SK-N-MC (cell line): ENCODE data around the gene TMEM131L.
"Not testable (repeated sequence)": the region's sequence is repeated elsewhere in the genome, so short reads cannot be mapped to it uniquely, and the experiment has no call there.

Experiments
- DNase-seq: peaks from one replicate; pipeline ENCODE4 v3.0.0-alpha.2; 2011; ENCODE audit warnings: low read depth, low spot score
- H3K27ac ChIP-seq: fragments of 200-600 bp; sonication (generic); 2 replicates; pipeline ENCODE4 v1.5.1; 2016; ENCODE audit warnings: mixed run types
- H3K36me3 ChIP-seq: fragments of 200-600 bp; sonication (generic); 2 replicates; pipeline ENCODE4 v1.6.1; 2017; ENCODE audit warnings: antibody characterized with exemption, low read length, mixed read lengths; ENCODE audit not compliant: insufficient read depth
- H3K4me3 ChIP-seq: fragments of 200-600 bp; sonication (generic); 2 replicates; pipeline ENCODE4 v1.5.1; 2016
- H3K9ac ChIP-seq: fragments of 200-600 bp; sonication (generic); 2 replicates; pipeline ENCODE4 v1.8.0; 2017; ENCODE audit warnings: mixed run types, mixed read lengths; ENCODE audit not compliant: insufficient read length
- H3K9me3 ChIP-seq: fragments of 200-600 bp; sonication (generic); 2 replicates; pipeline ENCODE4 v1.6.1; 2017; ENCODE audit warnings: low read depth, mild to moderate bottlenecking, antibody characterized with exemption, low read length, moderate library complexity, mixed read lengths
- EZH2 ChIP-seq: fragments of 200-600 bp; sonication (generic); IDR thresholded peaks from one replicate; pipeline ENCODE4 v1.6.1; 2017; ENCODE audit warnings: antibody characterized with exemption
- FOXP2 ChIP-seq: optimal IDR thresholded peaks from 2 replicates; pipeline ENCODE3; 2011; ENCODE audit warnings: mild to moderate bottlenecking, moderate library complexity; ENCODE audit not compliant: insufficient read depth; ENCODE audit errors: extremely low read length, control extremely low read depth
- POLR2AphosphoS5 ChIP-seq: IDR thresholded peaks from 2 replicates; pipeline ENCODE4 v1.6.1; 2012; ENCODE audit warnings: mild to moderate bottlenecking, low read depth, low read length, borderline replicate concordance

Gene TMEM131L

DNA sequence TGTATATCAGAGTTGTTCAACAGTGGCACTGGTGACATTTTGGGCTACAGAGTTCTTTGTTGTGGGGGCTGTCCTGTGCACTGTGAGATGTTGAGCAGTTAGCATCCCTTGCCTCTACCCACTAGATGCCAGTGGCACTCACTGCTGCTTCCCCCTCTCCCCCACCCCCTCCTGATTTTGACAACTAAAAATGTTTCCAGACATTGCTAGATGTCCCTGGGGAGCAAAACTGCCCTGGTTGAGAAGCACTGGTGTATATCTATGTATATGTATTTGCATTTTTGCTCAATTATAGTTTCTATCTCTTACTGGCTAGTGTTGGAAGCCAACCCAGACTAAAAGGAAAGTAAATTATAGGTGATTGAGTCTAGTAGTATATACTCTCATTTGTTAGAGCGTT lies 2.4 kb downstream of the TMEM131L start:
- DNase-seq = no peak
- TF ChIP-seq FOXP2 (no peak), EZH2 (no peak), POLR2AphosphoS5 (no peak)
- Histone ChIP-seq H3K9me3 (no peaks in the 10 kb centered on the region), H3K9ac (no peak overlapping the region), H3K4me3 (peak overlapping the region; percentile 27), H3K27ac (no peak overlapping the region), H3K36me3 (peaks cover 5% of the 10 kb centered on the region)

DNA sequence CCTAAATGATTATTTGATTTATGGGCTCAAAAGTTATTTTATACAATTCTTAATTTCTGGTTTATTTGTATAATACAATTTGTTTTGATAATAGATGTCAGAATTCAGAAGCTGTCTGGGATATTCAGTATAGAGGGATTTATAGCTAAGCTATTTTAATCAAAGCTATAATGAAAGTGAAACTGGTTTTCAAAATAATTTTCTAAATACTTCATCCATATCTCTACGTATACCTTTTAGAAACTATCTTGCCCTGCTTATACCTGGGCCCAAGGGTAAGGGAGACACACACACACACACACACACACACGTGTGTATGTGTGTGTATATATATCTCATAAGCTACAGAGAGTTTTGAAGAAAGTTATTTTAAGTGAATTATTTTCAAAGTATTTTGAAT lies 2.9 kb downstream of the TMEM131L start:
- H3K4me3 ChIP-seq = peak overlapping the region; percentile 27
- no peak overlapping the region for H3K27ac ChIP-seq
- no peaks in the 10 kb centered on the region for H3K9me3 ChIP-seq
- no peak for DNase-seq
- TF ChIP-seq EZH2 (no peak), FOXP2 (no peak), POLR2AphosphoS5 (no peak)
- H3K36me3 ChIP-seq = peaks cover 9% of the 10 kb centered on the region
- no peak overlapping the region for H3K9ac ChIP-seq

DNA sequence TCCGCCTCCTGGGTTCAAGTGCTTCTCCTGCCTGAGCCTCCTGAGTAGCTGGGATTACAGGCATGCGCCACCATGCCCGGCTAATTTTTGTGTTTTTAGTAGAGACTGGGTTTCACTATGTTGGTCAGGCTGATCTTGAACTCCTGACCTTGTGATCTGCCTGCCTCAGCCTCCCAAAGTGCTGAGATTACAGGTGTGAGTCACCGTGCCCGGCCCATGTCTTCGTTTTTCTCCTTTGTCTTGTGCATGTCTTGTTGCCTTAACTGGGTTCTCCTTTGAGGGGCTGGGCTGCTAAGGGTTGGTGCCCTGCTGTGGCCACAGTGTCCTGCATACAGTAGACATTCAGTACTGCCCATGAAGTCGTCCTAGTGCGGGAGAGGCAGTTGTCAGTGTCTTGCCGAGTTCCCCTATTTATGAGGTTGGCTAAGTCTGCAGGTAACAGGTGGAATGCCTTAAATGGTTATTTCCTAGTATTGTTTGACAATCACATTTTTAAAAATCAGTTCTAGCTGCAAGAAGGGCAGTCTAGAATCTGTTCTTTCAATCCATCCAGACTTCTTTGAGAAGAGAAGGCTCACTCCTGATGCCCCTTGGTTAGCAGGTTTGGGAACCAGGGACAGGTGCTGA lies 5.0 kb downstream of the TMEM131L start:
- not testable (repeated sequence) for H3K4me3 ChIP-seq, H3K9ac ChIP-seq, DNase-seq, H3K27ac ChIP-seq, H3K9me3 ChIP-seq
- peaks cover 27% of the 10 kb centered on the region for H3K36me3 ChIP-seq

DNA sequence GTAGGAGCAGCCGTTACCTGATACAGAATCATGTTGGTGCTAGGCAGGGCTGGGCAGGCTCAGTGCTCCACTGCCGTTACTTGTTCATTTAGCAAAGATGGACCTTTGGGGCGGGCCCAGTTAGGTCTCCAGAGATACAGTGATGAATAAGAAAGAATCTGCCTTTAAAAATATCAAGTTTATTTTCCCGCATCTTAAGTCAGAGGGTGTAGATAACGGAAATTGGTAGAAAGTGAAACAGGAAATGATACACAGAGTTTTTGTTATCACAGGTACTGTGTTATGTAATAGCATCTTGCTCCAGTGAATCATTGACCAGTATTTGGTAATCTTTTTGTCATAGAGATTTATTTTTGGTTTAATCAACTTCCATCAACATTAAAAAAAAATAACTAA lies 5.5 kb downstream of the TMEM131L start:
- no peak for TF ChIP-seq EZH2
- no peak for TF ChIP-seq POLR2AphosphoS5
- no peak for TF ChIP-seq FOXP2
- H3K9ac ChIP-seq = no peak overlapping the region
- H3K27ac ChIP-seq = no peak overlapping the region
- DNase-seq = no peak
- H3K4me3 ChIP-seq = no peak overlapping the region
- H3K36me3 ChIP-seq = peaks cover 28% of the 10 kb centered on the region
- no peaks in the 10 kb centered on the region for H3K9me3 ChIP-seq

DNA sequence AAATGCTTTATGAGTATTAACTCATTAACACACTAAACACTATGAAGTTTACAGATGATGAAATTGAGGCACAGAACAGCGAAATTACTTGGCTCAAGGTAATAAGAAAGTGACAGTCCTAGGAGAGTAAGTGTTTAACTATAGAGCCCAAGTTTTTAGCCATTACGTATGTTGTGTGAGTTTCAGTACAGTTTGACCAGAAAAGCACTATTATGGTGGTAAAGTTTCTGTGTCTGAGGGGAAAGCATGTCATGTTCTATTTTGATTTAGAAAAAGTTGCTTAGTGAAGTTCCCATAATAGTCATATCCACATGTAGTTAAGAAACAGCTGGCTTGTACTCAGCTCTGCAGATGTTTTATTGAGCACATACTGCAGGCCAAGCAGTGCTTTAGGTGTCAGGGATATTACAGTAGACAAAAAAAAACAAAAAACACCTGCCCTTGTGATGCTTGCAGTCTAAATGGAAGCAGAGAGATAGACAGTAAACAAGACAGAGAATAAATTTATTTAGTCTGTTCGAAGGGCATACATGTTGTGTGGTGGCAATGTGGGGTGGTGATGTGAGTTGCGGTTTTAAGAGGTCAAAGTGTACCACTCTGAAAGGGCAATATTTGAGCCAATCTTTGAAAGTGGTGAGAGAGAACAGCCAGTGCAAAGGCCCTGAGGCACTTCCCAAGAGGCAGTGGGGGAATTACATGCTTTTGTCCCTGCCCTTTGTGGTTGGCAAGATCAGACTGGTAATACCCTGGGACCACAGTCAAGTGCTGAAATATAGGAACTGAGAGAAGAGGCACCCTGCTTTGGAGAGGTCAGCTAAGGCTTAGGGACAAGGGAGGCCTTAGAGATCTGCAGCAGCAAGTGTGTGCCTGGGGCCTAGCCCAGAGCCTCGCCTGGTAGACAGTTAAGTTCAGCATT lies 6.2 kb downstream of the TMEM131L start:
- Histone ChIP-seq H3K27ac (no peak overlapping the region), H3K36me3 (peaks cover 28% of the 10 kb centered on the region), H3K4me3 (no peak overlapping the region), H3K9me3 (no peaks in the 10 kb centered on the region), H3K9ac (no peak overlapping the region)
- DNase-seq = no peak
- no peak for TF ChIP-seq EZH2
- TF ChIP-seq FOXP2 = no peak
- no peak for TF ChIP-seq POLR2AphosphoS5

DNA sequence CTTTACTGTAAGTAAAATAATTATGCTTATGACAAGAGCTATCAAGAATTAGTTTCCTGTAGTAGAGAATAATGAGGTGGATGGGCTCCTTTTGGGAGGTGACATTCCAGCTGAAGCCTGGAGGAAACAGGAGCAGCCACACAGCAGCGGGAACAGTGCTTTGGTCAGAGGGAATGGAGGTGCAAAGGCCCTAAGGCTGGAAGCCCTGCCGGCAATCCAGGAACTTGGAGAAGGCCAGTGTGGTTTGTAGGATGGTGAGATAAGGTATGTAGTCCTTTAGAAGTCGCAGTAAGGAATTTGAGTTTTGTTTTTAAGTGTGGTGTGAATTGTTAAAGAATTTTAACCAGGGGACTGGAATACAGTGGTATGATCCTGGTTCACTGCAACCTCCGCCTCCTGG lies 8.1 kb downstream of the TMEM131L start:
- H3K36me3 ChIP-seq = peaks cover 33% of the 10 kb centered on the region
- no peak for DNase-seq
- H3K9me3 ChIP-seq = no peaks in the 10 kb centered on the region
- TF ChIP-seq POLR2AphosphoS5 = no peak
- TF ChIP-seq EZH2 = no peak
- TF ChIP-seq FOXP2 = no peak
- H3K27ac ChIP-seq = no peak overlapping the region
- H3K9ac ChIP-seq = no peak overlapping the region
- no peak overlapping the region for H3K4me3 ChIP-seq

DNA sequence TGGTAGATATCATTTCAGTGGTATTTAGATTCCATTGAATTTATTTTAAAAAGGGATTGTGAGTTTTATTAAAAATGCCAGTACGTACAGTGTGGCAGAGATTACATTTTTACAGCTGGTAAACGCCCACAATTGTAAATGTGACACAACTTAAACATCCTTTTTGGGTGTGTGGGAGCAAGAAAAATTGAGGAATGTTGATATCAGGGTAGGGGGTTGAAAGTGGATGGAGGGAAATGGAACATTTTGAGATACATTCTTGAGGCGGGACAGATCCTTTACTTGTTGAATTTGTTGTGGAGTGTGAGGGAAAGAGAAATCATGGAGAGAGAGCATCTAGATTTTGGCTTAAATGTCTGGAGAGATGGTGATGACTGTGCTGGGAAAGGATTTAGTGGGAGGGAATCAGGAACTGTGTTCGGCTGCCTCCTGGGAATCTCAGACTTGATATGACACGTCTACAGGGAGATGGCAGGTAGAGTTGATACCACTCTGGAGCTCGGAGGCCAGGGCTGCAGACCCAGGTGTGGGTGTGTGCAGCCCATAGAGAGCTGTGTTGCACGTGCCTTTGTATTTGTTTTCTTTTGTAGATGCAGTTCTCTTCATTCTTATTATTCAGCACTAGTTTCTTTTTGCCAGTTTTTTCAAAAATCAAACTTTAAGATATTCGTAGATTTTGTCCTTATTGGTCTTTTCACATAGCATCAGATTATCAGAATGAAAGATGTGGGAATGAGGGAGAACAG lies 10.8 kb downstream of the TMEM131L start:
- H3K36me3 ChIP-seq = peaks cover 37% of the 10 kb centered on the region
- DNase-seq = no peak

DNA sequence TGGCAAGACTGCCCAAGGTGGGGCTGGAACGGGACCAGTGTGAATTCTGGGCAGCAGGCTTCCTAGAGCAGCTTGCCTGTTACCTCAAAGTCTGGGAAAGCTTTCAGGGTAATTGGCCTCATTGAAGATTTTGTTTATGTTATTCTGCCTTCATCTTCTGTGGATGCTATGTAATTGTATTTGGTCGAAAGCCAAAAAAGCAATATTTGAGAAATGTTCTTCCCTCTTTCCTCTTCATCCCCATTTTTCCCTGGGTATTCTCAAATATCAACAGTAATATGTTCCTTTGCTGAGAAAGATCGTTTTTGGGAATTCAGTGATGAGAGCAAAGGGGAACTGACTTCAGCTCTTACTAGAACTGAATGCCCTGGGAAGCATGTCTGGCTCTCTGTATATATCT lies 12.9 kb downstream of the TMEM131L start:
- no peak for TF ChIP-seq POLR2AphosphoS5
- TF ChIP-seq EZH2 = no peak
- TF ChIP-seq FOXP2 = no peak
- no peak for DNase-seq
- Histone ChIP-seq H3K36me3 (peaks cover 32% of the 10 kb centered on the region), H3K9me3 (no peaks in the 10 kb centered on the region), H3K9ac (no peak overlapping the region), H3K4me3 (no peak overlapping the region), H3K27ac (no peak overlapping the region)

More for the DNA sequence above, 10.8 kb downstream of the TMEM131L start:
- H3K9me3 ChIP-seq = no peaks in the 10 kb centered on the region
- H3K27ac ChIP-seq = no peak overlapping the region
- TF ChIP-seq POLR2AphosphoS5 (no peak), FOXP2 (no peak), EZH2 (no peak)
- no peak overlapping the region for H3K9ac ChIP-seq
- H3K4me3 ChIP-seq = no peak overlapping the region
